Stimulated activated CD4-positive, alpha-beta T cell treated with anti-CD3 and anti-CD28 coated beads, Interleukin-1b, Interleukin-23, amount 100 ng/mL, for 1 hour (primary cell): ENCODE data around the gene ALLC.

Experiments used
- DNase-seq, 2 donors: peaks; one replicate each; pipeline ENCODE4 v3.0.0-alpha.2; 2020; ENCODE audit warnings: low read depth in 2 of 2

Gene ALLC

GRCh38 chr2:3639653-3640052 lies 18.3 kb upstream of the ALLC start:
- no peak for DNase-seq

GRCh38 chr2:3641181-3641580 lies 16.8 kb upstream of the ALLC start:
- no peak for DNase-seq

- DNase-seq, result no peak
Measured at GRCh38 chr2:3641841-3642421, 16.1 kb upstream of the ALLC start.

GRCh38 chr2:3642521-3643215 lies 15.3 kb upstream of the ALLC start:
- DNase-seq, result no peak

GRCh38 chr2:3643371-3644245 lies 14.4 kb upstream of the ALLC start:
- DNase-seq, result no peak

- no peak for DNase-seq
Measured at GRCh38 chr2:3644246-3644525, 13.8 kb upstream of the ALLC start.

- no peak for DNase-seq
Measured at GRCh38 chr2:3644891-3645605, 13.0 kb upstream of the ALLC start.

GRCh38 chr2:3645745-3646389 lies 12.1 kb upstream of the ALLC start:
- no peak for DNase-seq

GRCh38 chr2:3646446-3646845 lies 11.6 kb upstream of the ALLC start:
- no peak for DNase-seq

GRCh38 chr2:3647246-3647645 lies 10.8 kb upstream of the ALLC start:
- no peak for DNase-seq

- no peak for DNase-seq
Measured at GRCh38 chr2:3647831-3648651, 10.0 kb upstream of the ALLC start.

- no peak for DNase-seq
Measured at GRCh38 chr2:3648652-3649177, 9.3 kb upstream of the ALLC start.

- no peak for DNase-seq
Measured at GRCh38 chr2:3649581-3649980, 8.4 kb upstream of the ALLC start.

- no peak for DNase-seq
Measured at GRCh38 chr2:3650140-3650920, 7.7 kb upstream of the ALLC start.

- peak in 1 of 2 donors; percentile 17 for DNase-seq
Measured at GRCh38 chr2:3651691-3652648, 6.0 kb upstream of the ALLC start.

- DNase-seq, result no peak
Measured at GRCh38 chr2:3652896-3653625, 4.9 kb upstream of the ALLC start.

GRCh38 chr2:3654011-3654410 lies 4.0 kb upstream of the ALLC start:
- DNase-seq, result no peak
